M059J (cell line): ENCODE measurements around the gene FNBP1. TPM values are rescaled to one million over a fixed set of nuclear protein-coding genes. Genes with fewer than 3 reads are reported as not detected.

Experiments used
- DNase-seq: peaks from one replicate; pipeline ENCODE4 v3.0.0-alpha.2; 2012; ENCODE audit warnings: low read depth
- total RNA-seq: library from RNA; depleted of rRNA; stranded (reverse); fragments of >200 nt; shearing (Covaris generic); gene quantifications from 2 replicates; pipeline ENCODE4 v1.2.3, GENCODE V29; 2014

Gene FNBP1
- total RNA-seq, 1 experiment from 2014 or later = 24.2 TPM

DNA sequence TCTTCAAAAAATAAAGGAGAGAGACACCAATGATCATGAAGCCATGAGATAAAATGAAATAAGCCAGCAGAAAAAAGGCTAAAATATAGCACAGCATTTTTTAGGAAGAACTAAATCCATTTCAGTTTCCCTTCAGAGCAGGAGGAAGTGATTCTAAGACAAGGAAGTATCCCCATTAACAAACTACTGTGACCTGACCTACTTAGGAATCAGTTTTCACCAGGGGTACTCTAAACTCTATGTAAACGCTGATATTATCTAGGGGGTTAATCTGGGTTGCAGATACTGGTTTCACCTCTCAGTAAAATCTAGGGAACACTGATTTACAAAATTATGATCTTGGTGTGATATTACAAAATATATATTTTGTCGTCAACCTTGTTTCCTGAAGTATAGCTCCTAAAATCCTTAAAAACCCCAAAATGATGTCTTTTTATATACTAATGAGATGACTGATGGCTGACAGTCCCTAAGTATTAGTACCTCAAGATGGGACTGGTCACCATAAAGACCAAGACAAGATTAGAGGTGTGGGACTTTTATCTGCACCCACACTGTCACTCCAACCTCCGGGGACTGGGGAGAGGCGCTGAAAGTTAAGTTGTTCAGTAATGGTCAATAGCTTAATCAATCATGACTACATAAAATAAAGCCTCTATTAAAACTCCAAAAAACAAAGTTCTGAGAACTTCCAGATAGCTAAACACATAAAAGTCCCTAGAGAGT is 2.9 kb upstream of the FNBP1 start:
- DNase-seq = no peak

DNA sequence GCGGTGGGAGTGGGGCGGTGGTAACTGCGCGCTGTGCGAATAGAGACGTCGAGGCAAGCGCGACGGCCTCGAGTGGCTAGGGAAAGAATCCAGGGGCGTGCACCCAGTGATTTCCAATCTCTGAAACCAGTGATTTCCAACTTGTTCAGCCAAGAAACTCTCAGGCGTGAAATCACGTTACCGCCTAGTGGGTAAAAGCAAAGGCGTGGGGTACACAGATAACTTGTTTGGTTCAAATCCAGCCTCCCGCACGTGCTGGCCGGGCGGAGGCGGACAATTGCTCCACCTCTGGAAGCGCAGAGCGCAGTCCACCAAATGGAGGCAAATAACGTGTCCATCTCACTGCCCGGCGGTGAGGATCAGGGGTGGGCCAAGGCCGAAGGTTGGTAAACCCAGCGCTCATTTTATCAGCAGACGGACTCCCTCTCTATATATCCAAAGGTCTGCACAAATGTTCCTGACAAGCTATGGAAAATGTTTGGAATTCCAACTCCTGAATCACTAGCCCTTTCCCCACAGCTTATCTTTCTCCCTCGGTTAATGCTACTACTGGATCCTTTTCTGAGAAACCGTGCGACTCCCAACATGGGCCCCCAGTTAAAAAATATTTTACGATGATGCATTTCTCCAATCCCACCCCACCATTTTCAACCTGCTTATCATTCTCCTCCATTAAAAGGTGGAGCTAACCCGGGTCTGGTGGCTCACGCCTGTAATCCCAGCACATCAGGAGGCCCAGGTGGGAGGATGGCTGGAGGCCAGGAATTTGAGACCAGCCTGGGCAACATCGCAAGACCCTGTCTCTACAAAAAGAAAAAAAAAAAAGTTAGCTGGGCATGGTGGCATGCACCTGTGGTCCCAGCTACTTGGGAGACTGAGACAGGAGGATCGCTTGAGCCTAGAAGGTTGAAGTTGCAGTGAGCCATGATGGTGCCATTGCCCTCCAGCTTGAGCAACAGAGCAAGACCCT is 950 bp upstream of the FNBP1 start:
- DNase-seq = no peak

DNA sequence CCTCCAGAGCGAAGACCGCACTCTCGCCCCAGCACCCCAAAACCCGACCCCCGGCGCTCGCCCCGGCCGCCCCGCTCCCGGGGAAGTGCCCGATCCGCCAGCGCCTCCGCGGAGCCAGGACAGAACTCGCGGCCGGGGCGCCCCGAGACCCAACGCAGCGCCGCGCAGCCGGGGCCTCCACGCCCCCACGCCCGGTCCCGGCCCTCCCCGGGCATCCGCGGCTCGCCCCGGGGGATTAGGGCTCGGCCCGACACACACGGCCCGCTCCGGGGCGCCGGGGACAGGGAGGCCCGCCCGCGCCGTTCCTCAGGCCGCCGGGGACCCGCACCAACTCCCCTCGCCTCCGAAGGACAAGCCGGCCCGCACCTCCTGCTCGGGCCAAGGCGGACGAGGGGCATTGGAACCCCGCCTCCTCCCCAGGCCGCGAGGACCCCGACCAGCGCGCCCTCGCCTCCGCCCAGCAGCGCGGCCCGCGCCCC is 544 bp downstream of the FNBP1 start:
- DNase-seq = peak; percentile 27

DNA sequence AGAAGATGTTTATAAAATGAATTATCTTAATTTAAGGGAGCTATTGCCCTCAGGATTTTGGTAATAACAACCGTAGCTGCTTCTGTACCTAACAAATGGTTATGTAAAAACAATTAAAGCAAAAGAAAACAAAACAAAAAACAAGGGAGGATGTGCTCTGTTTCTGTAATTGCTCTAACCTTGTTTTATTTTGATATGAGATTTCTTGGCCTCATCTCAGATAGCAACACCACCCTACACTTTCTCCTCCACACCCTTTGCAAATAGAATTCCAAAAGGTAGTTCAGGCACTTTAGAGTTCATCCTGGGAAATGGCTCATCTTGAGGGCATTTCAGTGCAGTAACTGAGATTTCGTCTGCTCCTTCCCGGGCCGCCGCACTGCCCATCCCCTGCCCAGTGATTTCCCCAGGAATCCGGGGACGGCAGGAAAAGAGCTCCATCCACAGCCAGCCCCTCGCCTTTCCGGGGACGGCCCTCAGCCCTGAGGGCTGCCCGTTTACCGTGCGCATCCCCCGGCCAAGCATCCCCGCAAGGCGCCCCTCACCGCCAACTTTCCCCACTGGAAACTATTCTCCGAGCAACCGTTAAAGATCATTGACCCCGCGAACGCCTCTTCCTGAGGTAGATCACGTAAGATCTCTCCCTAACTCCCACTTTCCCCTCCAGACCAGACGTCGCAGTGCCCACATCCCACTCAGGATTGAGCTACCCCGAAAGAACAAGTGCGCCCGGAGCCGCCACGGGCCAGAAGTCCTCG is 1.2 kb downstream of the FNBP1 start:
- DNase-seq = peak; percentile 51

DNA sequence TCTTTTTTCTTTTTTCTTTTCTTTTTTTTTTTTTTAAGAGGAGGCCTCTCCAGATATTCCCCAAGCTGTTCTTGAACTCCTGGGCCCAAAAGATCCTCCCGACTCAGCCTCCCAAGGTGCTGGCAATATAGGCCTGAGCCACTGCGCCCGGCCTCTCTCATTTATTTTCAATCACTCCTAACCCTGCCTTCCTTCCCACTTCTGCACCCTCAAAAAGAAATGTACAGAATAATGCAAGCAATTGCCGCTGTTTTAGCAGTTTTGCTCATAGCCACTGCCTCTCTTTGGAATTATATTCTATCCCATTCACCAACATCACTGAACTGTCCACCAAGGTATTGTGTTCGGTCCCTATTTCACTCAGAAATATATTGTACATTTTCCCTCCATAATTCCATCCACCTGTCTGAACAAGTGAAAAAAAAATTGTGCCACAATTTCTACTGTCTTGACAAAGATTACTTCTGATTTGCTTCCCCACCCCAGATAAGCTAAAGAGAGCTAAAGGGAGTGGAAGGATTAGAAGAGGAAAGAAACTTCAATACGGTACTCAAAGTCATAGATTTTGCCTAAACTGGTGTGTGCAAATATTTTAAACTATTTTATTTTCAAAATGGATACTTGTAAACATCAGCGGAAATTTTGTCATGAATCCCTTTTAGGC is 1.9 kb downstream of the FNBP1 start:
- DNase-seq = no peak

DNA sequence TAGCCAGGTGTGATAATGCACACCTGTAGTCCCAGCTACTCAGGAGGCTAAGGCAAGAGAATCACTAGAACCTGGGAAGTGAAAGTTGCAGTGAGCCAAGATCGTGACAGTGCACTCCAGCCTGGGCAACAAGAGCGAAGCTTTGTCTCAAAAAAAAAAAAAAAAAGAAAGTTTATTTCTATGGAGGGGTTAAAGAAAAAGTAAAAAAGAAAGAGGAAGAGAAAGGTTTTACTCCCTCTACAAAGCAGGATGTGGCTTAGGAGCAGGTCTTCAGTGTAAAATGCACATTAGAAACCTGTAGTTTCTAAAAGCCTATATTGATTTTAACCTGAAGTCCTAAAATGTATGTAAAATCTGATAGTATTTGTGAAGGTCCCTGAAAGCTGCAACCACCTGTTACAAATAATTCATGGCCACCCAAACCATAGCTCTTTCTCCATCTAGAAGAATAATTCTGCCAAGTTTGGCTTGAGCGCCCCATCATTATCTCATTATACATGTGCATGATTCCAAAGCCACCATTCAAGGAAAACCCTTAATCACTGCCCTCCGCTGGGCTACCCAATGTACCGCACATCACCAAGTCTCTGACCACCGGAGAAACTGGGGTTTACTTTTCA is 3.4 kb downstream of the FNBP1 start:
- peak; percentile 33 for DNase-seq

DNA sequence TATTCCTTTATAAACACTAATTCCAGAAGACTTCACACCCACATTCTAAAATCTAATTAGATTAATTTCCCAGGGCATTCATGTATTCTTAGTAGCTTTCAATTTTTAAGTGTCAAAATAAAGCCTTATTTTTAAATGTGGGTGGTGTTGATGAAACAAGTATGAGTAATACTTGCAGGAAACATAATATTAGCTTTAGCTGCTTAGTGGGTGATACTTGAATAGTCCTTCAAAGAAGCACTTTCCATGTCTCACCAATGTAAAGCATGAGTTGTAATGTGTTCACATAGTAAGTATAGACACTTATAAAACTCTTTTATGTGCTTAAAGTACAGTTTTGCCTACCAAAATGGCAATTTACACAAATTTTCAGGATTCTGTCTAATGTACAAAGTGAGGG is 6.9 kb downstream of the FNBP1 start:
- DNase-seq = peak; percentile 30

DNA sequence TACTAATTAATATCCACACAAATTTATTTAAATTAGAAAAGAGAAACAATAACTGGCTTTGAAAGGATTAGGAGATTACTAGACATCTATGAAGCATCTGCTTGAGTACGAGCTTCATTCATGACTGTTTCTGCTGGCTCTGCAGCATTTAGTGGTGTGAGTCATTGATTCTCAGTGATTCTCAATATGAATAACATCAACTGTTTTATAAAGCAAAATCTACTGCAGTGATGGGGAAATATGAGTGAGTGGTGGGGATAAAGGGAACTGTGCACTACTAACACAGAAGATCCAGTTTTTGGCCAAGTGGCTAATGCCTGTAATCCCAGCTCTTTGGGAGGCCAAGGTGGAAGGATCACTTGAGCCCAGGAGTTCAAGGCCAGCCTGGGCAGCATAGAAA is 8.4 kb downstream of the FNBP1 start:
- peak; percentile 71 for DNase-seq

DNA sequence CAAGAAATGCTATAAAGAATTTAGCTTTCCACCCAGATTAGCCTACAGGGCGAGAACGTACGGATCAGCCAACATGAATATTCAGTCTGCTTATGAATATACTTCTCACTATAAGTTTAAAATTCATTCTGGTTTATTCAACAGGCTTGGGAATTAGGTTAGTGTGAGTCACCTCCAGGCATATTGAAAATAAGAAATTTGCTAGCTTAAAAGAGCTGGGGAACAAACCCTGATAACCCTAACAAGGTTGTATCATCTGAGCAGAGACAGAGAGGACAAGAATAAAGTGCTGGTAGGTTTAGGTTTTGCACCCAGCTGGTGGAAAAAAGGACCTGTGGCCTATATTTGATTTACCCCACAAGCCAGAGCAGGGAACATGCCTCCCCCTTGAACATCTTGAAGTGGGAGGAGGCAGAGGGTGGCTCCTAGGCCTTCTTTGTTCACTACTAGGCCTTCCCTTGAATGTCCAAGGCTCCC is 12.3 kb downstream of the FNBP1 start:
- DNase-seq = no peak

DNA sequence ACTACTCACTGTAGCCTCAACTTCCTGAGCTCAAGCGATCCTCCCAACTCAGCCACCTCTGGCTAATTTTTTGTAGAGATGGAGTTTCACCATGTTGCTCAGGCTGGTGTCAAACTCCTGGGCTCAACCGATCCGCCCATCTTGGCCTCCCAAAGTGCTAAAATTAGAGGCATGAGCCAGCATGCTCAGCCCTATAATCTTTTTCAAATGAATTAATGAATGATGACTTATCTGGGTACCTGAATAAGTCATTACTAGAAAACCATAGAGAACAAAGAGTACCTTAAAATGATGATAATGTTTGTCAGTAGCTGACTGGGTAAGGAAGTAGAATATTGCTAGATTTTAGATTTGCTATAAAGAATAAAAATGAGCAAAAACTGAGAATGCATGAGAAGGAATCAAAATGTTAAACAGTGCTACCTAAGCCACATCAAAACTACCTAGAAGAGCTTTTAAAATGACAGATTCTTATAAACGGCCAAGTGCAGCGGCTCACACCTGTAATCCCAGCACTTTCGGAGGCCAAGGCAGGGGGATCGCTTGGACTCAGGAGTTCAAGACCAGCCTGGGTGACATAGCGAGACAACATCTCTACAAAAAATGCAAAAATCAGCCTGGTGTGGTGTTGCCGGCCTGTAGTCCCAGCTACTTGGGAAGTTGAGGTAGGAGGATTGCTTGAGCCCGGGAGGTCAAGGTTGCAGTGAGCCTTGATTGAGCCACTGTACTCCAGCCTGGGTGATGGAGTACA is 13.6 kb downstream of the FNBP1 start:
- no peak for DNase-seq

DNA sequence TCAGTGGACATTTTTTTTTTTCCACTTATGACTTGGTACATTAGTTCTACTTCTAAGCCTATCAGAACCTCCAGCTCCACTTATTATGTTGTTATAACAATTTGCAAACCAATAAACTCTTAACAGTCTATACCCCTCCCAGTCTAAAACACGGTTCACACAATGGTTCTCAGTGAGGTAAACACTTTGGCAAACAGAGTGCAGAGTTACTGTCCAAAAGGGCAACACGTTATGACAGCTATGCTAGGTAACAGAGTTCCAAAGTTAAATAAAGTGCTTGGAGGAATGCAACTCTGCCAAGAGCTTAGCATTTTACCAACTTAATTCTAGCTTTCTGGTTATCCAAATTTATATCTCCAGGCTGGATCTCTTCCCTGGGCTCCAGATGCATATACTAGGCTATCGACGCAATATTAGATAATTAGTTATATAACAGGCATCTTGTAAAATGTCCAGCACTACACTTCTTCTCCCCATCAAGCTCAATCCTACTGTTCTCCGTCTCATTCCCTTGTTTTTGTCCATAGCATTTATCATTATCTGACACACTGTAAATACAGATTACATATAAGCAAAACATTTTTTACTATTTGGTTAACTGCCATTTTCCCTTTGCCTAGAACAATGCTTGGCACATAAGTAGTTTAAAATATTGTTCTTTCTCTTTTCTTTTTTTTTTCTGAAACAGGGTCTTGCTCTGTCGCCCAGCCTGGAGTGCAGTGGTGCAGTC is 14.3 kb downstream of the FNBP1 start:
- no peak for DNase-seq

DNA sequence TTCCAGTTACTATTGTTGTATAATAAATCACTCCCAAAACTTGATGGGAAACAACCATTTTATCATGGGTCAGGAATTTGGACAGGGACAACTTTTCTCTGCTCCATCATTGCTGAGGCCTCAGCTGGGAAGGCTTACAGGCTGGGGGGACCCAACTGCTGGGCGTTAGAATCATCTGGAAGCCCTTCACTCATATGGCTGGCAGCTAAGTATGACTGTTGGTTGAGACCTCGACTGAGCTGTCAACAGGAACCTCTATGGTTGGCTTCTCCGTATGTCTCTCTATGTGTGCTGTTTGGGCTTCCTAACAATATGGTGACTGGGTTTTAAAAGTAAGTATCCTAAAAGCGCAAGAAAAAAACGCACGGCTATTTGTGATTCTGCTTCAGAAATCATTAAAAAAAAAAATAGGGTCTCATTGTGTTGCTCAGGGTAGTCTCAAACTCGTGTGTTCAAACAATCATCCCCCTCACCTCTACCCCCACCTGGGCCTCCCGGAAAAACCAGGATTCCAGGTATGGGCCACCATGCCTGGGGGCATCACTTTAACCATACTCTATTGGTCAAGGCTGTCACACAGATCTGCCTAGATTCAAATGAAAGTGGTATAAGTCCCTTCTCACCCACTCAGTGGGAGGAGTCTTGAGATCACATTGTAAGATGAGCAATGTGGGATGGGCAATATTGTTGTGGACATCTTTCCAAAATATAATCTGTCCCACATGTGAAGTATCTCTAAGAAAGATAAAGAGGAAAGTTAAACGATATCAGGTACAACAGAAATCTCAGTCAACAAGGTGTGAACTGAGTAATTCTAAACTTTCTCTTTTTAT is 15.2 kb downstream of the FNBP1 start:
- no peak for DNase-seq

DNA sequence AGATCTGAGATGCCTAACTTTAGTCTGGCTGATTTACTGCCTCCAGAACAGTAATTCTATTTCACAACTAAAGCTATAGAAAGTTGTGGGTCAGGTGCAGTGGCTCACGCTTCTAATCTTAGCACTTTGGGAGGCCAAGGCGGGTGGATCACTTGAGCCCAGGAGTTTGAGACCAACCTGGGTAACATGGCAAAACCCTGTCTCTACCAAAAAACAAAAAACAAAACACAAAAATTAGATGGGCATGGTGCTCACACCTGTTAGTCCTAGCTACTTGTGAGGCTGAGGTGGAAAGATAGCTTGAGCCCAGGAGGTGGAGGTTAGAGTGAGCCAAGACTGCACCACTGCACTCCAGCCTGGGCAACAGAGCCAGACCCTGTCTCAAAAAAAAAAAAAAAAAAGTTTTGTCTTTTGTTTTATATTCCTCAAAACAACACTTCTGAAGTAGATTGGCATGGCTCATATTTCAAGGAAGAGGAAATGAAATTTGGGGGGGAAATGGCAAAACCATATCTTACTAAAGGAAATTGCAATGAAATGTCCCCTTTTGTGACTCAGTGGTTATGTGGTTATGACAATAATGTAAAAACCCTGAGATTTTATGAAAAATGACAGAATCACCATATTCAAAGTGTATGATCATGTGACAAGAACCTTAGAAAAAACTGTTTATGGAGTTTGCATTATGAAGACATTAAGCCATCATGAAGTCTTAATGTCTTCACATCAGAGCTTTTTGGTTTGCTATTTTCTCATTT is 16.2 kb downstream of the FNBP1 start:
- no peak for DNase-seq

DNA sequence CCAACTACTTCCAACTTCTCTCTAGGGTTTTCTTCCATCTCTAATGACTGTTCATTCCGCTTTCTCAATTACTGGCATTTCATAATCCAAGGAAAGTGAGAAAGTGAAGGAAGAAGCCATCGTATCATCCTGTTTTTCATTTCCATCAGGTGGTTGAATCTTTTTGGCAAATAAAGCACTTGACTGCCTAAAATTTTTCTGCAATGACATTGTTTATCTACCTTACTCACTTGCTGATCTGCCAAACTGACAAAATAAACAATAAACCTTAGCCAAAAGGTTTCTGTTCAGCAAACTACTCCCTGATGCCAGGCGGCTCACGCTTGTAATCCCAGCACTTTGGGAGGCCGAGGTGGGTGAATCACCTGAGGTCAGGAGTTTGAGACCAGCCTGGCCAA is 18.4 kb downstream of the FNBP1 start:
- peak; percentile 88 for DNase-seq

DNA sequence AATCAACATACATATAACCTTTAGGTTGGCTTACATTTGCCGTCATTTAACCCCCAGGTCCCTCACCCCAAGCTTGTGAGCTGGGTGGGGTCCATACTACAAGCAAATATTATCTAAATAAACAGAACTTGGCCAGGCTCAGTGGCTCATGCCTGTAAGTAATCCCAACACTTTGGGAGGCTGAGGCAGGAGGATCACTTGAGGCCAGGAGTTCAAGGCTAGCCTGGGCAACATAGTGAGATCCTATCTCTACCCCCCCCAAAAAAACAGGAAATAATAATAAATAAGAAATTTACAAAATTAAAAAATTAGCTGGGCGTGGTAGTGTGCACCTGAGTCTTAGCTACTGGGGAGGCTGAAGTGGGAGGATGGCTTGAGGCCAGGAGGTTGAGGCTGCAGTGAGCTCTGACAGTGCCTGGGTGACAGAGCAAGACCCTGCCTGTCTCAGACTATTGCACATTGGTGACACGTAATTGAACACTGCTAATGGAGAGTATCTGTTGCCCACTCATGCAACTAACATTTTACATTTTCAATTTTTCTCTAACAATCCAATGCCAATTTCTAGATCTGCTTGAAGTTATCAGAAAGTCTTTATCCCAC is 18.9 kb downstream of the FNBP1 start:
- DNase-seq = no peak

DNA sequence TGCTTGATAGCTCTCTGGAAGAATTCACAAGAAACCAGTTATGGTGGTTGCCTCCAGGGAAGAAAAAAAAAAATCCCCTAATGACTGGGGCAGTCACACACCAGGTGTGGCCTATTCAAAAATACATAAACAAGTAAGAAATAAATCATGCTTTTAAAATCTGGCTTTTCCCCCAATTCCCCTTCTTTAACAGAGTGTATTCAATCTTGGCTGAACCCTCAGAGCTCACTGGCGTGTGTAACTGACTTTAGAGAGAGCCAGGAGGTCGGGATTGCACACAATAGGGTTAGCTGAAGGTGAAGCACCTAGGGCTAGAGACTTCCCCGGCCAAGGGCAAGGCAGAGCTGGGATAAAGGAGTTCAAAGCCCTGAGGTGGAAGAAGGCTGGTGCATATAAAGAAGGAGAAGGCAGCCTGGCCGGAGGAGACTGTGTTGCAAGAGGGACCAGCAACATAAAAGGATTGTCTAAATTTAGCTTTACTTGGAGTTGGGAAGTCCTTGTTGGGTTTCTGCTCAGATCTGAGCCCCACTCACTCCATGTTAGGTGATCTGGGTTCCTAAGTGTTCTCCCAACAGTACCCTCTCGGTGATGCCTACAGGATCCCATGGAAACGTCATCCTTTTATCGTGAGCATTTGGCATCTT is 19.7 kb downstream of the FNBP1 start:
- peak; percentile 77 for DNase-seq
